ENCODE results near the gene SYNGR3.

DNA sequence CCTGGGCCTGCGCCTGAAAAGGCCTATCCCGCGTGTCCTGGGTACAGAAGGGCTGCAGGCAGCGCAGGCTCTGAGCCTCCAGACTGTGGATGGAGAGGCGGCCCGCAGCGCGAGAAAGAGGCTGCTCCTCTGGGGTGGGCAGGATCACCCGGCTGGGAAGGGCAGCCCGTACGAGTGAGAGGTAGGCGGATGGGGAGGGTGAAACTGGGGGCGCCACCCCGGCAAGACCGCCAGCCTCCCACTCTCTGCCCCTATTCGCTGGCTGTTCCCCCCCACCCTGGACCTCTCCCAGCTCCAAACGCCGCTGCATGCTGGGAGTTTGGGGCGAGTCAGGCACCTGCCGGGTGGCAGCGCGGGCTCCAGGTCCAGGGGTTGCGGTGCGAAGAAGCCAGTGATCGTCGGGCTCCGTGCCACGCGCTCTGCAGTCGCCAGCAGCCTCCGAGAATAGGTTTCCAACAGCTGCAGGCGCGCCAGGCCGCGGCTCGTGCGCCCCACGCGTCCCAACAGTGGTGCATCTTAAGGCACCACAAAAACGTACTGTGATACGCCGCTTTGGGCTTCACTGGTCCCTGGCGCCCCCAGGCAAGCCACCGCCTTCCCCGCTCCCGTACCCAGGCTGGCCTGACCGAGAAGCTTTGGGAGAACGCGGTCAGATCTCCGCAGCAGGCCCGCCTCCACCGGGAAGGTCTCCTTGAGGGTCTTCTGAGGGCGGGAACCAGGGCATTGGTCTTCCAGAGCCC, 9.6 kb upstream of the SYNGR3 start:
- TF ChIP-seq EZH2 (IDR thresholded peaks at IDR 0.05; ENCODE audit: low read length), result no peak
- TF ChIP-seq, protein P1, sequence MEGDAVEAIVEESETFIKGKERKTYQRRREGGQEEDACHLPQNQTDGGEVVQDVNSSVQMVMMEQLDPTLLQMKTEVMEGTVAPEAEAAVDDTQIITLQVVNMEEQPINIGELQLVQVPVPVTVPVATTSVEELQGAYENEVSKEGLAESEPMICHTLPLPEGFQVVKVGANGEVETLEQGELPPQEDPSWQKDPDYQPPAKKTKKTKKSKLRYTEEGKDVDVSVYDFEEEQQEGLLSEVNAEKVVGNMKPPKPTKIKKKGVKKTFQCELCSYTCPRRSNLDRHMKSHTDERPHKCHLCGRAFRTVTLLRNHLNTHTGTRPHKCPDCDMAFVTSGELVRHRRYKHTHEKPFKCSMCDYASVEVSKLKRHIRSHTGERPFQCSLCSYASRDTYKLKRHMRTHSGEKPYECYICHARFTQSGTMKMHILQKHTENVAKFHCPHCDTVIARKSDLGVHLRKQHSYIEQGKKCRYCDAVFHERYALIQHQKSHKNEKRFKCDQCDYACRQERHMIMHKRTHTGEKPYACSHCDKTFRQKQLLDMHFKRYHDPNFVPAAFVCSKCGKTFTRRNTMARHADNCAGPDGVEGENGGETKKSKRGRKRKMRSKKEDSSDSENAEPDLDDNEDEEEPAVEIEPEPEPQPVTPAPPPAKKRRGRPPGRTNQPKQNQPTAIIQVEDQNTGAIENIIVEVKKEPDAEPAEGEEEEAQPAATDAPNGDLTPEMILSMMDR (optimal IDR thresholded peaks at IDR 0.05 in 1 of 3, IDR thresholded peaks at IDR 0.05 in 1 of 3, conservative IDR thresholded peaks at IDR 0.05 in 1 of 3; ENCODE audit: extremely low read depth in 1 of 3, insufficient read depth in 2 of 3, low read length in 3 of 3), result no peak
